ENCODE results near the gene NOP14.

DNA sequence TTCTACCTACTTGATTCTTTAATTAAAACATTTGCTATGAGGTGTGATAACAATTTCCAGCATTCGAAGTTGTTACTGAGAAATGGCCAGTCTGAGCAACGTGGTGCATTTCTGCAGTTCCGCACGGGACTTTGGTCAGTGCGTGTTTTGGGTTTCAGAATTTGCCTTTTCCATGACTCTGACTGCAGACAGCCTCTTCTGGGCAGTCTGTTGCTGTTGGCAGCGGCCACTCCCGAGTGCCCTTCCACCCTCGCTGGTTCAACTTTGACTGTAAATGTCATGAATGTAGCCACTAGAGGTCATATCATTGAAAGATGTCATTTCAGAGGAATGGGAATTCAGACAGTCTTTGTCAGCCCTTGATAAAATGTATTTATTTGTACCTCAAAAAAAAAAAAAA lies 53.6 kb downstream of the NOP14 start:
- TF ChIP-seq EZH2 (IDR thresholded peaks at IDR 0.05; ENCODE audit: insufficient read depth, poor library complexity, severe bottlenecking) (no peak), EZH2phosphoT487 (IDR thresholded peaks at IDR 0.05; ENCODE audit: insufficient read depth, low read depth) (no peak)
